ENCODE measurements around the gene DHX36. TPM values are rescaled to one million over a fixed set of nuclear protein-coding genes. Genes with fewer than 3 reads are reported as not detected.

The DHX36 gene
- total RNA-seq, 6 experiments from 2014 or later: 17.6 to 39.1 (median 22.7) TPM

- Histone ChIP-seq H3K4me3 (no peak overlapping the region), H3K27me3 (no peaks in the 10 kb centered on the region), H3K4me1 (peaks cover 0 to 18% (median 3%) of the 10 kb centered on the region in 4 donors), H3K27ac (no peak overlapping the region), H3K9me3 (no peaks in the 10 kb centered on the region), H3K36me3 (peaks cover 0 to 26% (median 0%) of the 10 kb centered on the region in 4 donors)
- TF ChIP-seq POLR2A (IDR thresholded peaks at IDR 0.05) (no peak), CTCF (IDR thresholded peaks at IDR 0.05) (no peak)
- ATAC-seq: no peak
- DNase-seq: no peak
- WGBS (ENCODE audit: insufficient coverage, low coverage, low lambda C conversion rate, missing lambda C conversion rate): 86% methylated on average over 5 of the region's 5 CpGs
- intact Hi-C loops (cut with DNase I): no loop called here
Measured at GRCh38 chr3:154316974-154317767, 7.1 kb downstream of the DHX36 start.

GRCh38 chr3:154314152-154314551 is 10.1 kb downstream of the DHX36 start:
- Histone ChIP-seq H3K36me3 (peaks cover 0 to 36% (median 5%) of the 10 kb centered on the region in 4 donors), H3K9me3 (no peaks in the 10 kb centered on the region), H3K4me1 (no peaks in the 10 kb centered on the region), H3K4me3 (no peak overlapping the region), H3K27me3 (no peaks in the 10 kb centered on the region), H3K27ac (no peak overlapping the region)
- WGBS (ENCODE audit: insufficient coverage, low coverage, low lambda C conversion rate, missing lambda C conversion rate): 100% methylated on average over 1 of the region's 1 CpG
- intact Hi-C loops (cut with DNase I): no loop called here
- TF ChIP-seq CTCF (IDR thresholded peaks at IDR 0.05): no peak
- no peak for TF ChIP-seq POLR2A (IDR thresholded peaks at IDR 0.05)
- ATAC-seq (no peak), DNase-seq (no peak)

- Histone ChIP-seq H3K9me3 (no peaks in the 10 kb centered on the region), H3K27ac (no peak overlapping the region), H3K4me1 (no peaks in the 10 kb centered on the region), H3K27me3 (no peaks in the 10 kb centered on the region), H3K36me3 (peaks cover 0 to 57% (median 9%) of the 10 kb centered on the region in 4 donors), H3K4me3 (no peak overlapping the region)
- DNase-seq: no peak
- intact Hi-C loops (cut with DNase I): no loop called here
- no peak for TF ChIP-seq CTCF (IDR thresholded peaks at IDR 0.05)
- TF ChIP-seq POLR2A (IDR thresholded peaks at IDR 0.05): no peak
- ATAC-seq: no peak
Measured at GRCh38 chr3:154310840-154311239, 13.4 kb downstream of the DHX36 start.

GRCh38 chr3:154307363-154307762 is 16.9 kb downstream of the DHX36 start:
- Histone ChIP-seq H3K27ac (no peak overlapping the region), H3K9me3 (no peaks in the 10 kb centered on the region), H3K36me3 (peaks cover 4 to 65% (median 20%) of the 10 kb centered on the region in 4 donors), H3K4me1 (no peaks in the 10 kb centered on the region), H3K27me3 (no peaks in the 10 kb centered on the region), H3K4me3 (no peak overlapping the region)
- DNase-seq (no peak), ATAC-seq (no peak)
- intact Hi-C loops (cut with DNase I): no loop called here
- TF ChIP-seq POLR2A (IDR thresholded peaks at IDR 0.05): no peak
- no peak for TF ChIP-seq CTCF (IDR thresholded peaks at IDR 0.05)
